HEK293 (cell line): Measurements from ENCODE around the gene SNX6.
"Not testable (repeated sequence)": the region's sequence is repeated elsewhere in the genome, so short reads cannot be mapped to it uniquely, and the experiment has no call there.

Experiments used
- CTCF ChIA-PET: fragments of 350-600 bp; formaldehyde crosslinking; extraction: SDS; loops from one replicate; lab custom pipeline; 2021; ENCODE audit warnings: antibody characterized with exemption; lab: Yijun Ruan, JAX
- POLR2A ChIA-PET: fragments of 300-600 bp; formaldehyde crosslinking; extraction: SDS; loops from one replicate; lab custom pipeline; 2020; ENCODE audit warnings: antibody characterized with exemption, inconsistent platforms; lab: Yijun Ruan, JAX
- H3K27ac ChIP-seq: fragments of 200-500 bp; sonication (Bioruptor generic); 2 replicates; pipeline ENCODE4 v1.5.1; 2014; ENCODE audit warnings: low read depth, low read length, control low read depth, inconsistent platforms; ENCODE audit errors: extremely low read depth
- H3K36me3 ChIP-seq, 2 experiments: fragments of 200-500 bp in 1 of 2; sonication (Bioruptor generic) in 1 of 2; 1 replicate in 1 of 2; 2 replicates in 1 of 2; pipeline ENCODE4 v1.5.1; 2014 to 2017; ENCODE audit warnings: inconsistent platforms in 2 of 2, low read length in 2 of 2; ENCODE audit not compliant: control insufficient read depth in 2 of 2, insufficient read depth in 1 of 2
- H3K4me1 ChIP-seq: fragments of 200-500 bp; sonication (Bioruptor generic); 2 replicates; pipeline ENCODE4 v1.5.1; 2014; ENCODE audit warnings: mild to moderate bottlenecking, low read length, inconsistent platforms; ENCODE audit not compliant: control insufficient read depth, insufficient read depth
- H3K4me3 ChIP-seq: 2 replicates; pipeline ENCODE4 v1.5.1; 2011; ENCODE audit warnings: low read depth, mild to moderate bottlenecking, control low read depth, low read length, moderate library complexity
- H3K9me3 ChIP-seq: fragments of 200-500 bp; sonication (Bioruptor generic); 2 replicates; pipeline ENCODE4 v1.5.1; 2014; ENCODE audit warnings: low read depth, low read length, inconsistent platforms; ENCODE audit not compliant: control insufficient read depth, insufficient read depth
- BCL11B ChIP-seq: fragments of 450-650 bp; formaldehyde crosslinking; IDR thresholded peaks from 2 replicates; pipeline ENCODE4 v1.5.1; 2016; ENCODE audit warnings: low read depth, missing biosample characterization, missing genetic modification characterization
- GLI4 ChIP-seq: fragments of 450-650 bp; formaldehyde crosslinking; IDR thresholded peaks from 2 replicates; pipeline ENCODE4 v1.5.1; 2016; ENCODE audit warnings: missing biosample characterization, missing genetic modification characterization
- HOXA7 ChIP-seq: sonication (generic); formaldehyde crosslinking; IDR thresholded peaks from 2 replicates; pipeline ENCODE4 v1.8.1; 2022; ENCODE audit warnings: missing genetic modification reagents, borderline replicate concordance
- IKZF3 ChIP-seq: fragments of 450-650 bp; IDR thresholded peaks from 2 replicates; pipeline ENCODE4 v1.5.0; 2018; ENCODE audit warnings: missing biosample characterization, mild to moderate bottlenecking, missing genetic modification characterization, moderate library complexity
- KLF1 ChIP-seq: fragments of 450-650 bp; formaldehyde crosslinking; IDR thresholded peaks from 2 replicates; pipeline ENCODE4 v1.5.1; 2016; ENCODE audit warnings: missing biosample characterization, missing genetic modification characterization
- OSR2 ChIP-seq: fragments of 450-650 bp; formaldehyde crosslinking; IDR thresholded peaks from 2 replicates; pipeline ENCODE4 v1.5.1; 2016; ENCODE audit warnings: missing biosample characterization, missing genetic modification characterization
- REPIN1 ChIP-seq: fragments of 450-650 bp; formaldehyde crosslinking; IDR thresholded peaks from 2 replicates; pipeline ENCODE4 v1.5.1; 2017; ENCODE audit warnings: missing biosample characterization, missing genetic modification characterization, low read depth
- ZBTB1 ChIP-seq: fragments of 450-650 bp; formaldehyde crosslinking; IDR thresholded peaks from 2 replicates; pipeline ENCODE4 v1.5.1; 2016; ENCODE audit warnings: missing biosample characterization, missing genetic modification characterization
- ZBTB20 ChIP-seq: fragments of 450-650 bp; formaldehyde crosslinking; IDR thresholded peaks from 2 replicates; pipeline ENCODE4 v1.5.1; 2016; ENCODE audit warnings: missing biosample characterization, missing genetic modification characterization
- ZBTB21 ChIP-seq: fragments of 450-650 bp; formaldehyde crosslinking; IDR thresholded peaks from 2 replicates; pipeline ENCODE4 v1.5.1; 2017; ENCODE audit warnings: missing biosample characterization, missing genetic modification characterization
- ZNF16 ChIP-seq: fragments of 450-650 bp; formaldehyde crosslinking; IDR thresholded peaks from 2 replicates; pipeline ENCODE4 v1.5.1; 2016; ENCODE audit warnings: low read depth, missing biosample characterization, missing genetic modification characterization
- ZNF2 ChIP-seq: fragments of 450-650 bp; formaldehyde crosslinking; IDR thresholded peaks from 2 replicates; pipeline ENCODE4 v1.5.1; 2016; ENCODE audit warnings: missing biosample characterization, missing genetic modification characterization
- ZNF214 ChIP-seq: fragments of 450-650 bp; formaldehyde crosslinking; IDR thresholded peaks from 2 replicates; pipeline ENCODE4 v1.5.1; 2017; ENCODE audit warnings: missing biosample characterization, mild to moderate bottlenecking, missing genetic modification characterization, borderline replicate concordance
- ZNF335 ChIP-seq: fragments of 450-650 bp; formaldehyde crosslinking; conservative IDR thresholded peaks from 2 replicates; pipeline ENCODE4 v1.5.1; 2016; ENCODE audit warnings: missing biosample characterization, missing genetic modification characterization
- ZNF341 ChIP-seq: fragments of 450-650 bp; formaldehyde crosslinking; IDR thresholded peaks from 2 replicates; pipeline ENCODE4; 2016; ENCODE audit warnings: low read depth, missing biosample characterization, missing genetic modification characterization
- ZNF362 ChIP-seq: fragments of 450-650 bp; formaldehyde crosslinking; IDR thresholded peaks from 2 replicates; pipeline ENCODE4 v1.5.1; 2016; ENCODE audit warnings: missing biosample characterization, missing genetic modification characterization
- ZNF391 ChIP-seq: fragments of 450-650 bp; formaldehyde crosslinking; IDR thresholded peaks from 2 replicates; pipeline ENCODE4 v1.5.1; 2016; ENCODE audit warnings: low read depth, missing biosample characterization, missing genetic modification characterization, borderline replicate concordance
- ZNF416 ChIP-seq: fragments of 450-650 bp; formaldehyde crosslinking; IDR thresholded peaks from 2 replicates; pipeline ENCODE4 v1.5.1; 2016; ENCODE audit warnings: missing biosample characterization, missing genetic modification characterization
- ZNF48 ChIP-seq: fragments of 450-650 bp; formaldehyde crosslinking; IDR thresholded peaks from 2 replicates; pipeline ENCODE4 v1.5.1; 2016; ENCODE audit warnings: missing biosample characterization, missing genetic modification characterization
- ZNF501 ChIP-seq: fragments of 450-650 bp; formaldehyde crosslinking; IDR thresholded peaks from 2 replicates; pipeline ENCODE4 v1.5.1; 2016; ENCODE audit warnings: missing biosample characterization, missing genetic modification characterization
- ZNF629 ChIP-seq: fragments of 450-650 bp; formaldehyde crosslinking; IDR thresholded peaks from 2 replicates; pipeline ENCODE4 v1.5.1; 2017; ENCODE audit warnings: missing biosample characterization, missing genetic modification characterization
- ZNF664 ChIP-seq: fragments of 450-650 bp; formaldehyde crosslinking; IDR thresholded peaks from 2 replicates; pipeline ENCODE4 v1.5.1; 2016; ENCODE audit warnings: missing biosample characterization, missing genetic modification characterization
- ZNF707 ChIP-seq: fragments of 450-650 bp; formaldehyde crosslinking; IDR thresholded peaks from 2 replicates; pipeline ENCODE4 v1.5.1; 2016; ENCODE audit warnings: missing biosample characterization, missing genetic modification characterization
- ZNF76 ChIP-seq: fragments of 450-650 bp; formaldehyde crosslinking; IDR thresholded peaks from 2 replicates; pipeline ENCODE4; 2016; ENCODE audit warnings: low read depth, missing biosample characterization, missing genetic modification characterization, borderline replicate concordance
- ZNF777 ChIP-seq: fragments of 450-650 bp; formaldehyde crosslinking; IDR thresholded peaks from 2 replicates; pipeline ENCODE4 v1.5.1; 2017; ENCODE audit warnings: missing biosample characterization, missing genetic modification characterization, borderline replicate concordance
- ZNF792 ChIP-seq: fragments of 450-650 bp; formaldehyde crosslinking; IDR thresholded peaks from 2 replicates; pipeline ENCODE4 v1.5.1; 2016; ENCODE audit warnings: missing biosample characterization, missing genetic modification characterization

SNX6 gene

GRCh38 chr14:34546272-34547135, 83.4 kb downstream of the SNX6 start:
- POLR2A ChIA-PET, CTCF ChIA-PET: not testable (repeated sequence)

GRCh38 chr14:34540181-34541059, 89.5 kb downstream of the SNX6 start:
- Histone ChIP-seq H3K36me3 (peaks cover 11 to 13% of the 10 kb centered on the region in 2 experiments; a peak in 2 of 3 replicates), H3K27ac (peak overlapping the region; percentile 21; the same call in 1 of the 2 replicates)
- POLR2A ChIA-PET, CTCF ChIA-PET, H3K4me3 ChIP-seq, H3K9me3 ChIP-seq, H3K4me1 ChIP-seq: not testable (repeated sequence)
- 0 out of 2 replicates have a peak, but pooled peaks have one; percentile 11 for TF ChIP-seq ZNF2 (tag by site-specific recombination)

More at GRCh38 chr14:34546272-34547135, 83.4 kb downstream of the SNX6 start:
- H3K4me1 ChIP-seq, H3K27ac ChIP-seq, H3K4me3 ChIP-seq, H3K9me3 ChIP-seq, H3K36me3 ChIP-seq: not testable (repeated sequence)

GRCh38 chr14:34539407-34540180, 90.4 kb downstream of the SNX6 start, which contains the start of gene EAPP:
Gene EAPP (minus strand): TSS chr14:34539701. CDS start chr14:34539628, 73 bp downstream.
- Histone ChIP-seq H3K4me1 (0 out of 2 replicates have a peak, but pooled peaks cover 2% of the 10 kb centered on the region), H3K27ac (peak within 1 kb of the TSS; percentile 93), H3K36me3 (peaks cover 12 to 15% of the 10 kb centered on the region in 2 experiments; a peak in 2 of 3 replicates), H3K4me3 (peak within 1 kb of the TSS; percentile 93), H3K9me3 (no peaks in the 10 kb centered on the region)
- POLR2A ChIA-PET, result no interaction called here
- CTCF ChIA-PET, result no interaction called here
- TF ChIP-seq ZNF335 (tag by site-specific recombination) (peak; percentile 82), HOXA7 (no peak), ZNF48 (tag by site-specific recombination) (no peak), IKZF3 (tag by site-specific recombination) (no peak), ZNF341 (tag by site-specific recombination) (peak; percentile 59), BCL11B (tag by site-specific recombination) (no peak), ZNF391 (tag by site-specific recombination) (no peak), ZNF76 (tag by site-specific recombination) (peak; percentile 84), ZNF214 (no peak), ZNF16 (tag by site-specific recombination) (no peak), ZNF707 (tag by site-specific recombination) (no peak), ZNF792 (no peak), ZNF2 (tag by site-specific recombination) (0 out of 2 replicates have a peak, but pooled peaks have one; percentile 42), OSR2 (no peak; the same call in 1 of the 2 replicates), ZNF664 (tag by site-specific recombination) (no peak), ZBTB21 (peak; percentile 79; the same call in 1 of the 2 replicates), KLF1 (tag by site-specific recombination) (0 out of 2 replicates have a peak, but pooled peaks have one; percentile 18), ZNF501 (tag by site-specific recombination) (peak; percentile 76; the same call in 1 of the 2 replicates), ZNF629 (tag by site-specific recombination) (peak; percentile 91), ZBTB20 (peak; percentile 24; the same call in 1 of the 2 replicates), ZBTB1 (tag by site-specific recombination) (peak; percentile 24; the same call in 1 of the 2 replicates), REPIN1 (0 out of 2 replicates have a peak, but pooled peaks have one; percentile 14), ZNF362 (tag by site-specific recombination) (peak; percentile 92), ZNF416 (tag by site-specific recombination) (no peak), GLI4 (tag by site-specific recombination) (no peak), ZNF777 (tag by site-specific recombination) (no peak)
